IMR-90 (cell line): ENCODE results near the gene SCFD2.
"Not testable (repeated sequence)": the region's sequence is repeated elsewhere in the genome, so short reads cannot be mapped to it uniquely, and the experiment has no call there.

ENCODE experiments used
- BHLHE40 ChIP-seq: fragments of 150-350 bp; IDR thresholded peaks from 2 replicates; pipeline ENCODE4 v1.6.1; 2016; ENCODE audit warnings: mild to moderate bottlenecking, low read depth, low read length
- CEBPB ChIP-seq: IDR thresholded peaks from 2 replicates; pipeline ENCODE4 v1.6.1; 2012; ENCODE audit warnings: low read depth, low read length, improper control_type of control experiment
- MAFK ChIP-seq: IDR thresholded peaks from 2 replicates; pipeline ENCODE4 v1.6.1; 2012; ENCODE audit warnings: low read depth, low read length, improper control_type of control experiment
- MAZ ChIP-seq: IDR thresholded peaks from 2 replicates; pipeline ENCODE4 v1.6.1; 2012; ENCODE audit warnings: low read depth, mild to moderate bottlenecking, low read length, improper control_type of control experiment, moderate library complexity, borderline replicate concordance
- MXI1 ChIP-seq: IDR thresholded peaks from 2 replicates; pipeline ENCODE4 v1.6.1; 2012; ENCODE audit warnings: low read depth, mild to moderate bottlenecking, low read length, moderate library complexity, borderline replicate concordance
- POLR2A ChIP-seq: IDR thresholded peaks from 2 replicates; pipeline ENCODE4 v1.6.1; 2012; ENCODE audit warnings: mild to moderate bottlenecking, low read depth, low read length
- RAD21 ChIP-seq: IDR thresholded peaks from 2 replicates; pipeline ENCODE4 v1.6.1; 2012; ENCODE audit warnings: low read length, improper control_type of control experiment
- TF ChIP-seq, protein P1 (sequence below): conservative IDR thresholded peaks from 2 replicates; pipeline ENCODE4 v1.5.1; 2012; ENCODE audit warnings: mild to moderate bottlenecking, low read depth, low read length, improper control_type of control experiment

DNA sequence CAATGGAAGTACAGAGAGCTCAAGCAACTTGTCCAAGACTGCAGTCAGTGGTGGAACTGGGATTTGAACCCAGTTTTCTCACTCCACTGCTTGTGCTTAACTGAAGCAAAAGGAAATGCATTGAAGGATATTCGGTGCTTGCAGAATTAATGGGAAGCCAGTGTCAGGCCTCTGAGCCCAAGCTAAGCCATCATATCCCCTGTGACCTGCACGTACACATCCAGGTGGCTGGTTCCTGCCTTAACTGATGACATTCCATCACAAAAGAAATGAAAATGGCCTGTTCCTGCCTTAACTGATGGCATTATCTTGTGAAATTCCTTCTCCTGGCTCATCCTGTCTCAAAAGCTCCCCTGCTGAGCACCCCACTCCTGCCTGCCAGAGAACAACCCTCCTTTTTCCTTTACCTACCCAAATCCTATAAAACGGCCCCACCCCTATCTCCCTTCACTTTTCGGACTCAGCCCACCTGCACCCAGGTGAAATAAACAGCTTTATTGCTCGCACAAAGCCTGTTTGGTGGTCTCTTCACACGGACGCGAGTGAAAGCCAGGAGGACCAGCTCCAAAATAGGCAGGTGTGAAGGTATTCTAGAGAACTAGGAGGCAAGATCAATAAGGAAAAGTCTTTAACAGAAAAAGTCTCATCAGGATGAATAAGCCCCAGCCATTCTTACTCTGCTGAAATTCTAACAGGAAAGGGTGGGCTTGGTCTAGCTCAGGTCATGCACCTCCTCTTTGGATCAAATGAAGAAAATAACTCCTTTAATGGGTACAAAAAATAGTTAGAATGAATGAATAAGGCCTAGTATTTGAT, 531.0 kb downstream of the SCFD2 start:
- not testable (repeated sequence) for TF ChIP-seq POLR2A, RAD21, BHLHE40, MAFK, MXI1, MAZ, CEBPB
- TF ChIP-seq, protein P1, sequence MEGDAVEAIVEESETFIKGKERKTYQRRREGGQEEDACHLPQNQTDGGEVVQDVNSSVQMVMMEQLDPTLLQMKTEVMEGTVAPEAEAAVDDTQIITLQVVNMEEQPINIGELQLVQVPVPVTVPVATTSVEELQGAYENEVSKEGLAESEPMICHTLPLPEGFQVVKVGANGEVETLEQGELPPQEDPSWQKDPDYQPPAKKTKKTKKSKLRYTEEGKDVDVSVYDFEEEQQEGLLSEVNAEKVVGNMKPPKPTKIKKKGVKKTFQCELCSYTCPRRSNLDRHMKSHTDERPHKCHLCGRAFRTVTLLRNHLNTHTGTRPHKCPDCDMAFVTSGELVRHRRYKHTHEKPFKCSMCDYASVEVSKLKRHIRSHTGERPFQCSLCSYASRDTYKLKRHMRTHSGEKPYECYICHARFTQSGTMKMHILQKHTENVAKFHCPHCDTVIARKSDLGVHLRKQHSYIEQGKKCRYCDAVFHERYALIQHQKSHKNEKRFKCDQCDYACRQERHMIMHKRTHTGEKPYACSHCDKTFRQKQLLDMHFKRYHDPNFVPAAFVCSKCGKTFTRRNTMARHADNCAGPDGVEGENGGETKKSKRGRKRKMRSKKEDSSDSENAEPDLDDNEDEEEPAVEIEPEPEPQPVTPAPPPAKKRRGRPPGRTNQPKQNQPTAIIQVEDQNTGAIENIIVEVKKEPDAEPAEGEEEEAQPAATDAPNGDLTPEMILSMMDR: not testable (repeated sequence)
